Loucy (cell line): ENCODE data around the gene NLGN4Y.

Experiments
- H2AFZ ChIP-seq: fragments of 200-600 bp; sonication (generic); 2 replicates; pipeline ENCODE4 v1.6.0; 2016; ENCODE audit warnings: antibody characterized with exemption, mild to moderate bottlenecking, low read length, moderate library complexity
- H3F3A ChIP-seq: fragments of 200-600 bp; 2 replicates; pipeline ENCODE4 v1.6.0; 2016; ENCODE audit warnings: antibody characterized with exemption, low read depth, mild to moderate bottlenecking
- H3K27me3 ChIP-seq: fragments of 200-600 bp; sonication (generic); 2 replicates; pipeline ENCODE4 v1.6.1; 2014; ENCODE audit warnings: low read length, mild to moderate bottlenecking; ENCODE audit not compliant: insufficient read depth, poor library complexity, severe bottlenecking
- H3K36me3 ChIP-seq: fragments of 200-600 bp; sonication (generic); 2 replicates; pipeline ENCODE4 v1.6.1; 2016; ENCODE audit warnings: low read length; ENCODE audit not compliant: insufficient read depth
- H3K4me1 ChIP-seq: fragments of 200-600 bp; sonication (generic); 2 replicates; pipeline ENCODE4 v1.5.1; 2014; ENCODE audit warnings: low read length, mild to moderate bottlenecking; ENCODE audit not compliant: insufficient read depth, poor library complexity, severe bottlenecking
- H3K4me2 ChIP-seq: fragments of 200-600 bp; sonication (generic); 2 replicates; pipeline ENCODE4 v1.6.0; 2014; ENCODE audit warnings: antibody characterized with exemption, low read length, low read depth, mild to moderate bottlenecking; ENCODE audit not compliant: poor library complexity, severe bottlenecking
- H3K4me3 ChIP-seq: fragments of 200-600 bp; sonication (generic); 2 replicates; pipeline ENCODE4 v1.5.1; 2014; ENCODE audit warnings: low read length, mild to moderate bottlenecking, mixed read lengths; ENCODE audit not compliant: poor library complexity, severe bottlenecking
- H3K79me2 ChIP-seq: fragments of 200-600 bp; sonication (generic); 2 replicates; pipeline ENCODE4 v1.6.1; 2014; ENCODE audit warnings: low read length; ENCODE audit not compliant: insufficient read depth
- H3K9ac ChIP-seq: fragments of 200-600 bp; sonication (generic); 2 replicates; pipeline ENCODE4 v1.6.0; 2014; ENCODE audit warnings: mild to moderate bottlenecking, low read depth, low read length, moderate library complexity; ENCODE audit not compliant: poor library complexity, severe bottlenecking
- H3K9me2 ChIP-seq: fragments of 200-600 bp; sonication (generic); replicated peaks from 2 replicates; pipeline ENCODE4 v1.6.1; 2016; ENCODE audit warnings: low read depth, low read length, mixed read lengths
- H3K9me3 ChIP-seq: fragments of 200-600 bp; sonication (generic); 2 replicates; pipeline ENCODE4 v1.6.1; 2014; ENCODE audit warnings: mild to moderate bottlenecking, antibody characterized with exemption, low read length, low read depth; ENCODE audit not compliant: insufficient read depth
- H4K20me1 ChIP-seq: fragments of 200-600 bp; sonication (generic); 2 replicates; pipeline ENCODE4 v1.6.0; 2014; ENCODE audit warnings: antibody characterized with exemption, low read length, mild to moderate bottlenecking; ENCODE audit not compliant: insufficient read depth, poor library complexity, severe bottlenecking
- CTCF ChIP-seq: fragments of 200-600 bp; sonication (generic); conservative IDR thresholded peaks from 2 replicates; pipeline ENCODE4 v1.5.1; 2014; ENCODE audit warnings: mild to moderate bottlenecking, antibody characterized with exemption, low read length
- EZH2phosphoT487 ChIP-seq: fragments of 200-600 bp; IDR thresholded peaks from 2 replicates; pipeline ENCODE4 v1.6.1; 2018; ENCODE audit warnings: antibody characterized with exemption, mild to moderate bottlenecking, moderate library complexity, borderline replicate concordance

The NLGN4Y gene

GRCh38 chrY:14633718-14634117 is 109.4 kb downstream of the NLGN4Y start:
- no peaks in the 10 kb centered on the region for H3K79me2 ChIP-seq
- H3K9ac ChIP-seq, result no peak overlapping the region
- no peaks in the 10 kb centered on the region for H3K36me3 ChIP-seq
- TF ChIP-seq CTCF (no peak), EZH2phosphoT487 (no peak)
- H2AFZ ChIP-seq, result no peak overlapping the region
- H3F3A ChIP-seq, result no peaks in the 10 kb centered on the region
- no peaks in the 10 kb centered on the region for H4K20me1 ChIP-seq
- H3K4me3 ChIP-seq, result no peak overlapping the region
- H3K27me3 ChIP-seq, result no peaks in the 10 kb centered on the region
- no peak overlapping the region for H3K4me2 ChIP-seq
- no peaks in the 10 kb centered on the region for H3K9me2 ChIP-seq
- no peaks in the 10 kb centered on the region for H3K4me1 ChIP-seq
- no peaks in the 10 kb centered on the region for H3K9me3 ChIP-seq

- Histone ChIP-seq H3K27me3 (no peaks in the 10 kb centered on the region), H3K9me3 (no peaks in the 10 kb centered on the region), H3K4me1 (no peaks in the 10 kb centered on the region), H3K9ac (no peak overlapping the region), H3K9me2 (no peaks in the 10 kb centered on the region), H3K79me2 (no peaks in the 10 kb centered on the region), H2AFZ (no peak overlapping the region), H3F3A (no peaks in the 10 kb centered on the region), H3K4me2 (no peak overlapping the region), H4K20me1 (no peaks in the 10 kb centered on the region), H3K4me3 (no peak overlapping the region), H3K36me3 (no peaks in the 10 kb centered on the region)
- TF ChIP-seq CTCF, result no peak
- no peak for TF ChIP-seq EZH2phosphoT487
These were observed 110.6 kb downstream of the NLGN4Y start for GRCh38 chrY:14634954-14635353.

GRCh38 chrY:14637551-14637950 is 113.2 kb downstream of the NLGN4Y start:
- Histone ChIP-seq H2AFZ (no peak overlapping the region), H3K36me3 (no peaks in the 10 kb centered on the region), H3K9ac (no peak overlapping the region), H3K27me3 (no peaks in the 10 kb centered on the region), H3K4me1 (no peaks in the 10 kb centered on the region), H3F3A (no peaks in the 10 kb centered on the region), H3K9me3 (no peaks in the 10 kb centered on the region), H3K4me3 (no peak overlapping the region), H3K4me2 (no peak overlapping the region), H3K9me2 (no peaks in the 10 kb centered on the region), H4K20me1 (no peaks in the 10 kb centered on the region), H3K79me2 (no peaks in the 10 kb centered on the region)
- no peak for TF ChIP-seq CTCF
- no peak for TF ChIP-seq EZH2phosphoT487
